C4-2B (cell line): ENCODE data around the gene MEGF11.

Experiments
- CTCF ChIP-seq: fragments of 450-650 bp; conservative IDR thresholded peaks from 2 replicates; pipeline ENCODE4 v1.5.1; 2017; ENCODE audit warnings: mild to moderate bottlenecking
- ZFX ChIP-seq: fragments of 450-650 bp; IDR thresholded peaks from 2 replicates; pipeline ENCODE4 v1.6.1; 2017

DNA sequence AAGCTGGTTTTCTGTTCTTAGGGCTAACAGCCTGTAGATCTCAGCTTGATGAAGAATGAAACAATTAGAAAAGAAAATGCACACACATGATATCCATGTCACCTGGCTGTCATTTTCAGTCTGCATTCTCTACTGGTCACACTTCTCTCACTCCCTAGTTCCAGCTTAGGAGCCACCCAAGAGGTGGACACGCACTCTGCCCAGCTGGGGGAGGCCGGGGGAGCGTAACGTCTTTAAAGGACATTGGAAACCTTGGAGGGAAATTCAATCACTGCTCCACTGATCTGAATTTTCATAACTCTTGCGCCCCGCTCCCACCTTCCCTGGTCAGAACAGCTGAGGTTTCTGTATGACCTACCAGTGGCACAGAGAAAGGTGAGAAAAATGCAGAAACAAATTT, 304.5 kb downstream of the MEGF11 start:
- TF ChIP-seq CTCF (no peak), ZFX (no peak)
